ENCODE measurements around the gene ABTB2. TPM values are rescaled to one million over a fixed set of nuclear protein-coding genes. Genes with fewer than 3 reads are reported as not detected.
A peak's percentile ranks its signal among the peaks of the same experiment; 100 is the strongest.

The ABTB2 gene
- polyA plus RNA-seq, 1 donor (not counting 4 experiments of a cell fraction or from before 2014, with no cell fraction given), result 1.0 TPM

DNA sequence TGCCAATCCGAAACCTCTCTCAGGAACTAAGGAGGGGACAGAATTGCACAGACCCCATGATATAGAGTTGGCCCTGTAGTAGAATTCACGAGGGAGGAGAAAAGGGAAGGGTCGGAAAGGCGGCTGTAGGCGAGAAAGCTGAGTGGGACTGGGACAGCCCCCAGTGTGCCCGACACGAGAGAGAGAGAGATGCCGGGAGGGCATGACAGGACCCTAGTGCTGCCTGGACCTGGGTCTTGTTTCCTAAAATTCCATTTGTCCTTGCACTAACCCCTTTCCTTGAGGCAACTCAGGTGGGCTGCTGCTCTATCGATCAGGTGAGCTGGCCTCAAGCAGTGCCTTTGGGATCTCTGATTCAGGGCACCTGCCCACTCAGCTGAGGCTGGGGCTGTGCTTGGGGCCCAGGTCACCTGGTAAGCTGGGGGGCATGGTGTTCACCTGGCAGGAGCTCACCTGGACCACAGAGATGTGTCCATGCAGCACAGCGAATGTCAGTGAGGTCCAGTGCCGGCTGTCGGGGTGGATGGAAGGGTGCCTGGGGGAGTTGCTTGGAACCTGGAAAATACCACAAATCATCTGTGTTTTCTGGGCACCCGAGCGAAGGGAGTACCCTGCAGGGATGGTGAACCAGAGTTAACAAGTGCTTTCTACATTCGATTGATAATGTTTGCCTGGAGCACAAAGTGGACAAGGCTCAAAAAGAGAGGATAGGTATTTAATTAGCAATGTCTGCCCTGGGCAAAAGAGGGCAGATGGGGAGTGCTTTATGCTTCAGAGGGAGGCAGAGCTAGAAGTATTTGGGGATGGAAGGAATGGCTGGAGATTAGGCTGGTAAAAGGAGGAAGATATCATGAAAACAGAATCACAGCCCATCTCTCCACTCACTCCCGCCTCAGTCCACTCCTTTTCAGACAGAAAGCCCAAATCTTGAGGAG lies 190.7 kb downstream of the ABTB2 start:
- Histone ChIP-seq H3K27ac (ENCODE audit: control insufficient read depth, insufficient read depth, low read length) (no peak overlapping the region), H4K20me1 (ENCODE audit: control insufficient read depth, extremely low read depth, insufficient read depth, low read length) (no peaks in the 10 kb centered on the region), H3K9ac (ENCODE audit: control insufficient read depth, extremely low read depth, insufficient read depth, low read length) (no peak overlapping the region), H3K9me1 (ENCODE audit: control insufficient read depth, extremely low read depth, insufficient read depth, low read length) (no peaks in the 10 kb centered on the region), H3K4me3 (ENCODE audit: control insufficient read depth in 2 of 3, extremely low read depth in 1 of 3, insufficient read depth in 2 of 3, low read depth in 1 of 3, low read length in 3 of 3) (no peak overlapping the region), H3K36me3 (ENCODE audit: control insufficient read depth in 2 of 2, extremely low read depth in 1 of 2, insufficient read depth in 2 of 2, low read length in 2 of 2) (no peaks in the 10 kb centered on the region), H2AFZ (ENCODE audit: control insufficient read depth, low read length) (no peak overlapping the region), H3K4me2 (ENCODE audit: control insufficient read depth, extremely low read depth, insufficient read depth, low read depth, low read length) (no peak overlapping the region), H3K4me1 (ENCODE audit: control insufficient read depth, extremely low read depth, insufficient read depth, low read length) (peaks cover 9% of the 10 kb centered on the region), H3K79me2 (ENCODE audit: control insufficient read depth, insufficient read depth, low read length) (no peaks in the 10 kb centered on the region), H3K9me3 (ENCODE audit: control insufficient read depth, low read depth, low read length) (no peaks in the 10 kb centered on the region), H3K27me3 (ENCODE audit: control insufficient read depth, extremely low read depth, insufficient read depth, low read length) (no peaks in the 10 kb centered on the region)
- FAIRE-seq, result no peak
- no peak for DNase-seq (ENCODE audit: low read depth, low spot score)
- dilution Hi-C loops (cut with MboI; ENCODE audit: extremely low pct_ligation_motif_present, low sequenced_read_pairs), result no loop called here
- no peak for TF ChIP-seq EZH2 (IDR thresholded peaks at IDR 0.05; ENCODE audit: low read length)
- TF ChIP-seq, protein P1, sequence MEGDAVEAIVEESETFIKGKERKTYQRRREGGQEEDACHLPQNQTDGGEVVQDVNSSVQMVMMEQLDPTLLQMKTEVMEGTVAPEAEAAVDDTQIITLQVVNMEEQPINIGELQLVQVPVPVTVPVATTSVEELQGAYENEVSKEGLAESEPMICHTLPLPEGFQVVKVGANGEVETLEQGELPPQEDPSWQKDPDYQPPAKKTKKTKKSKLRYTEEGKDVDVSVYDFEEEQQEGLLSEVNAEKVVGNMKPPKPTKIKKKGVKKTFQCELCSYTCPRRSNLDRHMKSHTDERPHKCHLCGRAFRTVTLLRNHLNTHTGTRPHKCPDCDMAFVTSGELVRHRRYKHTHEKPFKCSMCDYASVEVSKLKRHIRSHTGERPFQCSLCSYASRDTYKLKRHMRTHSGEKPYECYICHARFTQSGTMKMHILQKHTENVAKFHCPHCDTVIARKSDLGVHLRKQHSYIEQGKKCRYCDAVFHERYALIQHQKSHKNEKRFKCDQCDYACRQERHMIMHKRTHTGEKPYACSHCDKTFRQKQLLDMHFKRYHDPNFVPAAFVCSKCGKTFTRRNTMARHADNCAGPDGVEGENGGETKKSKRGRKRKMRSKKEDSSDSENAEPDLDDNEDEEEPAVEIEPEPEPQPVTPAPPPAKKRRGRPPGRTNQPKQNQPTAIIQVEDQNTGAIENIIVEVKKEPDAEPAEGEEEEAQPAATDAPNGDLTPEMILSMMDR (optimal IDR thresholded peaks at IDR 0.05 in 1 of 3, IDR thresholded peaks at IDR 0.05 in 1 of 3, conservative IDR thresholded peaks at IDR 0.05 in 1 of 3; ENCODE audit: extremely low read depth in 1 of 3, insufficient read depth in 2 of 3, low read length in 3 of 3), result no peak

DNA sequence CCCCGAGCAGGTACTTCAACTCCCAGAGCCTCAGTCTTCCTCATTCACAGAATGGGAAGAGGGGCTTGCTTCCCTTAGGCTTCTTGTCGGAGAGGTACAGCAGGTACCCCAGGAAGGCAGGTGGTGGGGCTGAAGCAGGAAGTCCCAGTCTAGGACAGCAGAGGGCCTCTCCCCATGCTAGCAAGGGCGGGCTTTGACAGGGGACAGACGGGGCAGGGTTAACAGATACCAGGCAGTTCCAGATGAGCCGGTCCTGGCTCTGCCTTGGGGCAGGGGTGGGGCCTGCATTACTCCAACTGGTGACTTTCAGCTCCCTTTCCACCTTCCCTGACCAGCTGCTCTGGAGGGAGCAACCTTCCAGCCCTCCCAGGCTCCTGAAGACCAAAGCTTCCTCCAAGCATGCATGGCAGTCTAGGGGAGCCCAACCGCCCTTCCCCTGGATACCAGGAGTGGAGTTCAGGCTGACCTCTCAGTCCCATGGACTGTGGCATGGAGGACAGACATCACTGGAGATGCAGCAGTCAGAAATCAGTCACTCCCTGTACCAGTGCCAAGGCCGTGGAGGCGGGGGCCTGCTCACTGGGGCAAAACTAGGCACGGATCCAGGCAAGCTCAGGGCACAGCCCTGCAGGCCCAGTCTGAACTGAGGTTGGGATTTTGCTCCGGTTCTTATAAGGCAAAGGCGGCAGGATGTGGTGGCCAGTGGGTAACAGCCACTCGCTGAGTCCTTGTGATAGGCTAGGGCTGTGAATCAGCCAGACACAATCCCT lies 191.8 kb downstream of the ABTB2 start:
- dilution Hi-C loops (cut with MboI; ENCODE audit: extremely low pct_ligation_motif_present, low sequenced_read_pairs), result no loop called here
- H3K4me1 ChIP-seq (ENCODE audit: control insufficient read depth, extremely low read depth, insufficient read depth, low read length), result peaks cover 9% of the 10 kb centered on the region
- no peaks in the 10 kb centered on the region for H4K20me1 ChIP-seq (ENCODE audit: control insufficient read depth, extremely low read depth, insufficient read depth, low read length)
- H3K27ac ChIP-seq (ENCODE audit: control insufficient read depth, insufficient read depth, low read length), result no peak overlapping the region
- no peak overlapping the region for H2AFZ ChIP-seq (ENCODE audit: control insufficient read depth, low read length)
- H3K9ac ChIP-seq (ENCODE audit: control insufficient read depth, extremely low read depth, insufficient read depth, low read length), result no peak overlapping the region
- H3K4me2 ChIP-seq (ENCODE audit: control insufficient read depth, extremely low read depth, insufficient read depth, low read depth, low read length), result no peak overlapping the region
- H3K9me3 ChIP-seq (ENCODE audit: control insufficient read depth, low read depth, low read length), result no peaks in the 10 kb centered on the region
- DNase-seq (ENCODE audit: low read depth, low spot score) (no peak), FAIRE-seq (no peak)
- no peaks in the 10 kb centered on the region for H3K9me1 ChIP-seq (ENCODE audit: control insufficient read depth, extremely low read depth, insufficient read depth, low read length)
- no peak for TF ChIP-seq EZH2 (IDR thresholded peaks at IDR 0.05; ENCODE audit: low read length)
- TF ChIP-seq, protein P1 (optimal IDR thresholded peaks at IDR 0.05 in 1 of 3, IDR thresholded peaks at IDR 0.05 in 1 of 3, conservative IDR thresholded peaks at IDR 0.05 in 1 of 3; ENCODE audit: extremely low read depth in 1 of 3, insufficient read depth in 2 of 3, low read length in 3 of 3), result peak in 2 of 3 experiments; percentile 26 to 42
- H3K36me3 ChIP-seq (ENCODE audit: control insufficient read depth in 2 of 2, extremely low read depth in 1 of 2, insufficient read depth in 2 of 2, low read length in 2 of 2), result no peaks in the 10 kb centered on the region
- H3K79me2 ChIP-seq (ENCODE audit: control insufficient read depth, insufficient read depth, low read length), result no peaks in the 10 kb centered on the region
- H3K27me3 ChIP-seq (ENCODE audit: control insufficient read depth, extremely low read depth, insufficient read depth, low read length), result no peaks in the 10 kb centered on the region
- H3K4me3 ChIP-seq (ENCODE audit: control insufficient read depth in 2 of 3, extremely low read depth in 1 of 3, insufficient read depth in 2 of 3, low read depth in 1 of 3, low read length in 3 of 3), result no peak overlapping the region

Data from keratinocyte (primary cell).